ENCODE results near the gene CDKAL1. TPM values are rescaled to one million over a fixed set of nuclear protein-coding genes. Genes with fewer than 3 reads are reported as not detected.
A peak's percentile ranks its signal among the peaks of the same experiment; 100 is the strongest.

CDKAL1 gene
- total RNA-seq, 1 donor, result 20.0 TPM

GRCh38 chr6:20983961-20984360, 449.7 kb downstream of the CDKAL1 start:
- no peak for TF ChIP-seq CTCF (IDR thresholded peaks at IDR 0.05; ENCODE audit: insufficient read depth, low read length)
- H3K4me3 ChIP-seq (ENCODE audit: low read depth, low read length), result no peak overlapping the region

GRCh38 chr6:20985821-20986220, 451.6 kb downstream of the CDKAL1 start:
- TF ChIP-seq CTCF (IDR thresholded peaks at IDR 0.05; ENCODE audit: insufficient read depth, low read length), result no peak
- DNase-seq (ENCODE audit: low read depth), result no peak
- H3K4me3 ChIP-seq (ENCODE audit: low read depth, low read length), result no peak overlapping the region

More at GRCh38 chr6:20983961-20984360, 449.7 kb downstream of the CDKAL1 start:
- DNase-seq (ENCODE audit: low read depth), result no peak

- no peak overlapping the region for H3K4me3 ChIP-seq (ENCODE audit: low read depth, low read length)
- peak; percentile 50 for DNase-seq (ENCODE audit: low read depth)
- no peak for TF ChIP-seq CTCF (IDR thresholded peaks at IDR 0.05; ENCODE audit: insufficient read depth, low read length)
Observed at GRCh38 chr6:20991910-20992309, 457.7 kb downstream of the CDKAL1 start.

GRCh38 chr6:20996099-20996498, 461.8 kb downstream of the CDKAL1 start:
- no peak overlapping the region for H3K4me3 ChIP-seq (ENCODE audit: low read depth, low read length)
- no peak for DNase-seq (ENCODE audit: low read depth)
- no peak for TF ChIP-seq CTCF (IDR thresholded peaks at IDR 0.05; ENCODE audit: insufficient read depth, low read length)

GRCh38 chr6:20997143-20997769, 463.0 kb downstream of the CDKAL1 start:
- no peak overlapping the region for H3K4me3 ChIP-seq (ENCODE audit: low read depth, low read length)
- TF ChIP-seq CTCF (IDR thresholded peaks at IDR 0.05; ENCODE audit: insufficient read depth, low read length), result no peak
- no peak for DNase-seq (ENCODE audit: low read depth)

- TF ChIP-seq CTCF (IDR thresholded peaks at IDR 0.05; ENCODE audit: insufficient read depth, low read length), result no peak
- H3K4me3 ChIP-seq (ENCODE audit: low read depth, low read length), result no peak overlapping the region
- no peak for DNase-seq (ENCODE audit: low read depth)
Observed at GRCh38 chr6:20997770-20998147, 463.5 kb downstream of the CDKAL1 start.
